IMR-90 (cell line): ENCODE results near the gene TANGO6. TPM values are rescaled to one million over a fixed set of nuclear protein-coding genes. Genes with fewer than 3 reads are reported as not detected.

Experiments
- ATAC-seq: fragments of 200-7000 bp; cut with Tn5 transposase; 2 replicates; pipeline ENCODE4 v1.9.1; 2020; ENCODE audit warnings: low read depth, mild to moderate bottlenecking, moderate library complexity
- BruUV-seq: library from RNA; stranded (reverse); fragments of 400-500 nt; replicated peaks from 2 replicates; lab custom pipeline; 2021; lab: Mats Ljungman, UMichigan
- CTCF ChIA-PET: fragments of 300-600 bp; formaldehyde crosslinking; extraction: SDS; loops from one replicate; lab custom pipeline; 2021; ENCODE audit warnings: antibody characterized with exemption; lab: Yijun Ruan, JAX
- POLR2A ChIA-PET: fragments of 300-600 bp; sonication (Branson Sonifier 250); formaldehyde crosslinking; loops from one replicate; lab custom pipeline; 2022; ENCODE audit warnings: antibody characterized with exemption; ENCODE audit not compliant: unreplicated experiment; lab: Charles Lee
- DNase-seq: peaks from one replicate; pipeline ENCODE4 v3.0.0; 2013
- H2AFZ ChIP-seq: replicated peaks from 2 replicates; pipeline ENCODE3; 2013; ENCODE audit warnings: low read length, mild to moderate bottlenecking; ENCODE audit not compliant: poor library complexity
- H2AK5ac ChIP-seq: 2 replicates; pipeline ENCODE4 v1.6.1; 2013; ENCODE audit warnings: low read depth, low read length, inconsistent platforms
- H2AK9ac ChIP-seq: replicated peaks from 2 replicates; pipeline ENCODE3; 2013; ENCODE audit warnings: mild to moderate bottlenecking, low read depth, low read length, moderate library complexity; ENCODE audit not compliant: poor library complexity
- H2BK120ac ChIP-seq: 2 replicates; pipeline ENCODE4 v1.6.1; 2013; ENCODE audit warnings: low read depth, low read length, inconsistent platforms
- H2BK15ac ChIP-seq: 3 replicates; pipeline ENCODE4 v1.6.1; 2013; ENCODE audit warnings: low read depth, low read length, inconsistent platforms
- H2BK20ac ChIP-seq: 2 replicates; pipeline ENCODE4 v1.6.1; 2013; ENCODE audit warnings: low read depth, mild to moderate bottlenecking, inconsistent platforms, low read length, moderate library complexity
- H2BK5ac ChIP-seq: 2 replicates; pipeline ENCODE4 v1.6.1; 2013; ENCODE audit warnings: mild to moderate bottlenecking, low read depth, low read length, inconsistent platforms; ENCODE audit not compliant: poor library complexity, severe bottlenecking
- H3K14ac ChIP-seq: replicated peaks from 2 replicates; pipeline ENCODE4 v1.6.1; 2013; ENCODE audit warnings: low read depth, low read length, inconsistent platforms
- H3K18ac ChIP-seq: 2 replicates; pipeline ENCODE4 v1.6.1; 2013; ENCODE audit warnings: low read depth, low read length, control low read depth
- H3K23ac ChIP-seq: 2 replicates; pipeline ENCODE4 v1.6.1; 2013; ENCODE audit warnings: low read depth, low read length, inconsistent platforms
- H3K27ac ChIP-seq: 2 replicates; pipeline ENCODE4 v1.5.1; 2013; ENCODE audit warnings: mild to moderate bottlenecking, control low read depth, low read length; ENCODE audit not compliant: insufficient read depth
- H3K27me3 ChIP-seq: 2 replicates; pipeline ENCODE4 v1.6.1; 2013; ENCODE audit warnings: low read length; ENCODE audit not compliant: control insufficient read depth, insufficient read depth
- H3K36me3 ChIP-seq: 2 replicates; pipeline ENCODE4 v1.6.1; 2013; ENCODE audit warnings: low read length, mixed read lengths; ENCODE audit not compliant: control insufficient read depth, insufficient read depth
- H3K4ac ChIP-seq: 2 replicates; pipeline ENCODE4 v1.6.1; 2013; ENCODE audit warnings: low read depth, low read length, inconsistent platforms
- H3K4me1 ChIP-seq: 2 replicates; pipeline ENCODE4 v1.6.1; 2013; ENCODE audit warnings: low read length, mixed read lengths; ENCODE audit not compliant: control insufficient read depth, insufficient read depth
- H3K4me2 ChIP-seq: 2 replicates; pipeline ENCODE4 v1.6.1; 2013; ENCODE audit warnings: low read depth, mild to moderate bottlenecking, control low read depth, low read length, moderate library complexity
- H3K4me3 ChIP-seq: 2 replicates; pipeline ENCODE4 v1.5.1; 2013; ENCODE audit warnings: low read depth, mild to moderate bottlenecking, control low read depth, low read length, moderate library complexity; ENCODE audit not compliant: insufficient read depth
- H3K56ac ChIP-seq: 2 replicates; pipeline ENCODE4 v1.6.1; 2013; ENCODE audit warnings: low read length, inconsistent platforms; ENCODE audit not compliant: insufficient read depth; ENCODE audit errors: extremely low read depth
- H3K79me1 ChIP-seq, 2 experiments: 2 replicates each; pipeline ENCODE4 v1.6.1; 2013; ENCODE audit warnings: low read length in 2 of 2, inconsistent platforms in 1 of 2, low read depth in 1 of 2
- H3K9ac ChIP-seq: 2 replicates; pipeline ENCODE4 v1.6.1; 2013; ENCODE audit warnings: low read depth, low read length, control low read depth
- H3K9me1 ChIP-seq: 2 replicates; pipeline ENCODE4 v1.6.1; 2013; ENCODE audit warnings: low read length, inconsistent platforms; ENCODE audit not compliant: insufficient read depth
- H3K9me3 ChIP-seq: 2 replicates; pipeline ENCODE4 v1.6.1; 2013; ENCODE audit warnings: low read length; ENCODE audit not compliant: control insufficient read depth, insufficient read depth
- H4K20me1 ChIP-seq: 2 replicates; pipeline ENCODE4 v1.6.1; 2013; ENCODE audit warnings: low read length, inconsistent platforms; ENCODE audit not compliant: insufficient read depth
- H4K5ac ChIP-seq: 2 replicates; pipeline ENCODE4 v1.6.1; 2013; ENCODE audit warnings: mild to moderate bottlenecking, low read depth, low read length, control low read depth
- H4K8ac ChIP-seq, 2 experiments: 2 replicates each; pipeline ENCODE4 v1.6.1; 2013; ENCODE audit warnings: low read depth in 2 of 2, low read length in 2 of 2, control low read depth in 1 of 2, inconsistent platforms in 1 of 2
- H4K91ac ChIP-seq: 2 replicates; pipeline ENCODE4 v1.6.1; 2013; ENCODE audit warnings: low read depth, low read length, inconsistent platforms; ENCODE audit not compliant: insufficient read depth
- BHLHE40 ChIP-seq: fragments of 150-350 bp; IDR thresholded peaks from 2 replicates; pipeline ENCODE4 v1.6.1; 2016; ENCODE audit warnings: mild to moderate bottlenecking, low read depth, low read length
- CTCF ChIP-seq: conservative IDR thresholded peaks from 2 replicates; pipeline ENCODE4 v1.5.1; 2012; ENCODE audit warnings: mild to moderate bottlenecking, low read depth, low read length, improper control_type of control experiment
- FOS ChIP-seq: fragments of 150-350 bp; IDR thresholded peaks from 2 replicates; pipeline ENCODE4 v1.6.1; 2016; ENCODE audit warnings: low read depth, low read length
- MXI1 ChIP-seq: IDR thresholded peaks from 2 replicates; pipeline ENCODE4 v1.6.1; 2012; ENCODE audit warnings: low read depth, mild to moderate bottlenecking, low read length, moderate library complexity, borderline replicate concordance
- NFE2L2 ChIP-seq: fragments of 150-350 bp; IDR thresholded peaks from 2 replicates; pipeline ENCODE4 v1.6.1; 2016; ENCODE audit warnings: low read depth, mild to moderate bottlenecking, low read length
- POLR2A ChIP-seq: IDR thresholded peaks from 2 replicates; pipeline ENCODE4 v1.6.1; 2012; ENCODE audit warnings: mild to moderate bottlenecking, low read depth, low read length
- RFX5 ChIP-seq: IDR thresholded peaks from 2 replicates; pipeline ENCODE4 v1.8.0; 2012; ENCODE audit warnings: low read depth, mild to moderate bottlenecking, low read length, moderate library complexity
- WGBS, 2 experiments: methylation state at CpG; one replicate each; pipeline versions ENCODE4 v1.1.5 to v1.1.7; 2013; ENCODE audit warnings: missing lambda C conversion rate in 2 of 2; ENCODE audit not compliant: insufficient read length in 1 of 2; ENCODE audit errors: extremely low coverage in 2 of 2; 5-methylcytosine and 5-hydroxymethylcytosine counted together
- dilution Hi-C: fragments of 300-500 bp; cut with HindIII; formaldehyde crosslinking; loops from one replicate; pipeline ENCODE4 v1.14.3; 2018; ENCODE audit warnings: low sequenced_read_pairs; ENCODE audit not compliant: unreplicated experiment
- in situ Hi-C: fragments of 300-500 bp; cut with MboI; formaldehyde crosslinking; loops from 3 replicates; pipeline ENCODE4 v1.14.3; 2019; ENCODE audit warnings: low sequenced_read_pairs, inconsistent platforms, mixed read lengths
- intact Hi-C: fragments of 100-400 bp; cut with micrococcal nuclease; formaldehyde crosslinking; loops from 2 replicates; pipeline ENCODE4 v1.10.0; 2022
- polyA plus RNA-seq, 3 experiments: library from polyadenylated mRNA; depleted of rRNA; stranded (reverse); fragments of >200 nt; gene quantifications; 2 replicates each; pipeline ENCODE4 v1.2.3, GENCODE V29; 2012; ENCODE audit warnings: low replicate concordance in 1 of 3
- total RNA-seq: library from RNA; depleted of rRNA; stranded (reverse); fragments of >200 nt; gene quantifications from 2 replicates; pipeline ENCODE4 v1.2.3, GENCODE V29; 2012

Gene TANGO6
- total and polyA plus RNA-seq, 2 of the 4 experiments (the other 2 are of a cell fraction) = 6.7 to 22.4 TPM

- dilution Hi-C loops = no loop called here
- WGBS, 2 experiments = 29% methylated on average over 1 of the region's 8 CpGs; no CpG with 5 or more reads in 1 of the 2 experiments
- CTCF ChIA-PET = interaction anchor here (1.4 kb wide), 1 partner anchor 14 kb away, joined by 3 read pairs; no protein-coding TSS in a partner anchor
- H4K20me1 ChIP-seq = peaks cover 3% of the 10 kb centered on the region; the same call in 1 of the 2 replicates
- H2AK5ac ChIP-seq = no peak overlapping the region
- no peaks in the 10 kb centered on the region for H3K27me3 ChIP-seq
- no peak overlapping the region for H4K8ac ChIP-seq
- H3K9ac ChIP-seq = no peak overlapping the region
- no peak overlapping the region for H2BK20ac ChIP-seq
- H4K5ac ChIP-seq = no peak overlapping the region
- no TSS peak for BruUV-seq
- intact Hi-C loops = no loop called here
- H2AFZ ChIP-seq = no peak overlapping the region
- POLR2A ChIA-PET = no interaction called here
- in situ Hi-C loops = no loop called here
- H3K79me1 ChIP-seq = no peaks in the 10 kb centered on the region
- H2BK5ac ChIP-seq = no peak overlapping the region
- H3K27ac ChIP-seq = no peak overlapping the region
- H4K91ac ChIP-seq = no peak overlapping the region
- TF ChIP-seq RFX5 (no peak), MXI1 (no peak), FOS (no peak), NFE2L2 (no peak), POLR2A (no peak), CTCF (no peak), BHLHE40 (no peak)
- H3K4me1 ChIP-seq = peaks cover 2% of the 10 kb centered on the region; the same call in 1 of the 2 replicates
- no peak overlapping the region for H3K23ac ChIP-seq
- H3K14ac ChIP-seq = no peak overlapping the region
- H3K4me2 ChIP-seq = no peak overlapping the region
- no peak overlapping the region for H2AK9ac ChIP-seq
- H3K36me3 ChIP-seq = no peaks in the 10 kb centered on the region
- H3K4ac ChIP-seq = no peak overlapping the region
- H3K18ac ChIP-seq = no peak overlapping the region
- H3K9me1 ChIP-seq = no peaks in the 10 kb centered on the region
- no peak overlapping the region for H3K4me3 ChIP-seq
- H2BK120ac ChIP-seq = no peak overlapping the region
- H2BK15ac ChIP-seq = no peak overlapping the region
- ATAC-seq = no peak
- no peak overlapping the region for H3K56ac ChIP-seq
- H3K9me3 ChIP-seq = no peaks in the 10 kb centered on the region
- DNase-seq = no peak
Observed at GRCh38 chr16:68954911-68955635, 111.7 kb downstream of the TANGO6 start.
